ENCODE data around the gene LBHD2. TPM values are rescaled to one million over a fixed set of nuclear protein-coding genes. Genes with fewer than 3 reads are reported as not detected.

LBHD2 gene
- 0.12 to 0.22 TPM (median 0.20 TPM) in 3 of 5 replicates, not detected in the others for total RNA-seq (2022; extraction: Qiagen RNA extraction)

DNA sequence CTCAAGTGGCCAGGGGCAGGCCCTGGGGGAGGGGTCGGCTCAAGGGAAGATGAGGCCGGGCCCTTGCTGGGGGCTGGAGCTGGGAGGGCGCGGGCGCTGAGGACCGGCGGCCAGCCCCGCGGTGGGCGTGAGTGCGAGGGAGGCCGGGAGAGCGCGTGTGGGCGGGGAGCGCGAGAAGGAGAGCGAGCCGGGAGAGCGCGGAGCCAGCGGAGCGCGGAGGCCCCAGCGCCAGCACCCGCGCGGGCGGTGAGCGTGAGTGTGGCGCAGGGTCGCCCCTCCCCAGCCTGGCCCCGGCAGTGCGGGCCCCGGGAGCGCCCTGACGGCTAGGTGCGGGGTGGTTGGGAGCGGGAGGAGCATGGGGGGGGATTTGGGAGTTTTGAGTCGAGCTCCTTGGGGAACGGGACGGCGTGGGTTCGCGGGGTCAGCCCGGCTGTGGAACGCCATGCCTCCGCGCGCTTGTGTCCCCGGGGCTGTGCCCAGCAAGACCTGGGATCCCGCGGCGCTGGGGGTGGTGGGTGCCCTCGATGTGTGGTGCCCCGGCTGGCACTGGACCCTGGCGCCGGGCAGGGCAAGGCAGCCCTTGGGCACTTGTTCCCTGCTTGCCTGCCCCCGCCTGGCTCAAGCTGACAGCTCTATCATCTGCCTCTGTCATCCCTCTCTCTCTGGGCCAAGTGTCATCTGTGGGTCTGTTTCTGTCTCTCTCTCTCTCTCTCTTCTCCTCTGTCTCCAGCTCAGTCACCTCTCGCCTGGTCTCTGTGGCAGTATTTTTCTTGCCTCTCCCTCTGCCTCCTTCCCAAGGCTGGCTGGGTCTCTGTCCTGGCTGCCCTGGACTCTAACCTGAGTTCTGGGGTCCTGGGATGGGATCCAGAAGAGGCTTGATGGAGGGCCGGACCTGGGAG lies at the start of gene LBHD2:
TSS of gene LBHD2 (plus strand) at position 190 of the 899 bp plus-strand sequence. CDS start 1,803 bp downstream, outside the sequence.

GRCh38 chr14:103057372-103058163 lies 26.4 kb upstream of the LBHD2 start, which contains the start of gene CDC42BPB:
CDC42BPB (minus strand) TSS chr14:103057549; CDS start chr14:103057173, 376 bp downstream.

GRCh38 chr14:103094406-103095209 lies 10.6 kb downstream of the LBHD2 start, which contains the start of gene EXOC3L4:
EXOC3L4 (plus strand) TSS chr14:103094725; CDS start chr14:103100220, 5,495 bp downstream.

DNA sequence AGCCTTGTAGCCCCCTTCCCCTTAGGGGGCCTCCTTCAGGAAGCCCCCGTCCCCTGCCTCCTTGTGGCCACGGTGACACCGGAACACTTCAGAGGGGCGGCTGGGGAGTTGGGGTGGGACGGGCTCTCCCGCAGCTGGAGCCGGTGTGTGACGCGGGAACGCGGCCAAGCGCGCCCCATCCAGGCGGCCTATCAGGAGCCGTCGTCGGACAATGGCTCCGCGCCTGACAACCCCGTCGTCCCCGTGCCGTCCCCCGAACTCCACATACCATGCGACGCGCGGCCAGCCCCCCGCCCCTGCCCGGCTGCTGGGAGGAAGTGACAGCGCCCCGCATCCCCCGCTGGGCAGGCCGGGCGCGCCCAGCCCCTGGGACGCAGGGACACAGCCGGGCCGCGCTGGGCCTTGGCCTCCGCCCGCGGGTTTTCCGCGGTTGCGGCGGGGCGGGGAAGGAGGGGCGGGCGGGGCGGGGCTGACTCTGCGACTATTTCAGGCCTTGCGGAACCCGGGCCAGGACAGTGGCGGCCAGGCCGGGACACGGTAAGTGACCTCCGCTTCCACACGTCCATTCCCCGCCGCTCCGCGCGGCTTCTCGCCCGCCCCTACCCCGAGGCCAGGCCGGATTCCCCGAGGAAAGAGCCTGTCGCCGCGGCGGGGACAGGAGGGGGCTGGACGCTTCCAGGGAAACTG lies 39.1 kb downstream of the LBHD2 start, which contains the start of gene TNFAIP2:
TSS of gene TNFAIP2 (plus strand) at position 515 of the 687 bp plus-strand sequence. CDS start 2,997 bp downstream, outside the sequence.

Other genes starting within 250 kb of the LBHD2 start
- gene AMN, start 161.5 kb upstream of the LBHD2 start, total RNA-seq (2022; extraction: Qiagen RNA extraction) = 0.27 to 0.45 TPM (median 0.32 TPM) in 5 replicates
- 64.8 to 92.3 TPM (median 85.7 TPM) in 5 replicates for gene CDC42BPB, start 26.7 kb upstream of the LBHD2 start, total RNA-seq (2022; extraction: Qiagen RNA extraction)
- 1.0 to 1.7 TPM (median 1.6 TPM) in 5 replicates for gene EXOC3L4, start 10.5 kb downstream of the LBHD2 start, total RNA-seq (2022; extraction: Qiagen RNA extraction)
- gene TNFAIP2, start 39.3 kb downstream of the LBHD2 start, total RNA-seq (2022; extraction: Qiagen RNA extraction) = 215 to 308 TPM (median 294 TPM) in 5 replicates

Measured in A549 treated with dexamethasone at 1 μM for 4 hours (cell line).